ENCODE measurements around the gene DMD.

DNA sequence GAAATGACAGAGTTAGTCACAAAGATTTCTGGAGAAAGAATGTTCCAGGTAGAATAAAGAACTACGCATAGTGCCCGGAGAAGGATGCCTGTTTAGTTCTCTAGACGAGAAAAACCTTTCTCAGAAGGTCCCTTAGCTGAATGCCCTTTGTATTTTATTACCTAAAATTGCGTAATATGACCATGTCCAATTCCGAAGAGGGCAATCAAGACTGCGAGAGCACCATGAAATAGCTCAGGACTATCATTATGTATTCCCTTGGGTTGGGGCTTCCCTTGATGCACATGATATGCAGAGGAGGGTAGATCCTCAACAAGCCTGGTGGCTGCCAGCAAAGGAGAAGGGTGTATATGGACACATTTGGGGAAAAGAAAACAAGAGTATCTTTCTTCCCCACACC, 1781.4 kb downstream of the DMD start:
- TF ChIP-seq, protein P1, sequence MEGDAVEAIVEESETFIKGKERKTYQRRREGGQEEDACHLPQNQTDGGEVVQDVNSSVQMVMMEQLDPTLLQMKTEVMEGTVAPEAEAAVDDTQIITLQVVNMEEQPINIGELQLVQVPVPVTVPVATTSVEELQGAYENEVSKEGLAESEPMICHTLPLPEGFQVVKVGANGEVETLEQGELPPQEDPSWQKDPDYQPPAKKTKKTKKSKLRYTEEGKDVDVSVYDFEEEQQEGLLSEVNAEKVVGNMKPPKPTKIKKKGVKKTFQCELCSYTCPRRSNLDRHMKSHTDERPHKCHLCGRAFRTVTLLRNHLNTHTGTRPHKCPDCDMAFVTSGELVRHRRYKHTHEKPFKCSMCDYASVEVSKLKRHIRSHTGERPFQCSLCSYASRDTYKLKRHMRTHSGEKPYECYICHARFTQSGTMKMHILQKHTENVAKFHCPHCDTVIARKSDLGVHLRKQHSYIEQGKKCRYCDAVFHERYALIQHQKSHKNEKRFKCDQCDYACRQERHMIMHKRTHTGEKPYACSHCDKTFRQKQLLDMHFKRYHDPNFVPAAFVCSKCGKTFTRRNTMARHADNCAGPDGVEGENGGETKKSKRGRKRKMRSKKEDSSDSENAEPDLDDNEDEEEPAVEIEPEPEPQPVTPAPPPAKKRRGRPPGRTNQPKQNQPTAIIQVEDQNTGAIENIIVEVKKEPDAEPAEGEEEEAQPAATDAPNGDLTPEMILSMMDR (IDR thresholded peaks at IDR 0.05; ENCODE audit: low read length) = no peak
- TF ChIP-seq EZH2phosphoT487 (IDR thresholded peaks at IDR 0.05; ENCODE audit: low read length) (no peak), EZH2 (optimal IDR thresholded peaks at IDR 0.05; ENCODE audit: low read depth, low read length) (no peak)

All from MM.1S (cell line).